Measurements from ENCODE around the gene STK10.
A peak's percentile ranks its signal among the peaks of the same experiment; 100 is the strongest.

Gene STK10

DNA sequence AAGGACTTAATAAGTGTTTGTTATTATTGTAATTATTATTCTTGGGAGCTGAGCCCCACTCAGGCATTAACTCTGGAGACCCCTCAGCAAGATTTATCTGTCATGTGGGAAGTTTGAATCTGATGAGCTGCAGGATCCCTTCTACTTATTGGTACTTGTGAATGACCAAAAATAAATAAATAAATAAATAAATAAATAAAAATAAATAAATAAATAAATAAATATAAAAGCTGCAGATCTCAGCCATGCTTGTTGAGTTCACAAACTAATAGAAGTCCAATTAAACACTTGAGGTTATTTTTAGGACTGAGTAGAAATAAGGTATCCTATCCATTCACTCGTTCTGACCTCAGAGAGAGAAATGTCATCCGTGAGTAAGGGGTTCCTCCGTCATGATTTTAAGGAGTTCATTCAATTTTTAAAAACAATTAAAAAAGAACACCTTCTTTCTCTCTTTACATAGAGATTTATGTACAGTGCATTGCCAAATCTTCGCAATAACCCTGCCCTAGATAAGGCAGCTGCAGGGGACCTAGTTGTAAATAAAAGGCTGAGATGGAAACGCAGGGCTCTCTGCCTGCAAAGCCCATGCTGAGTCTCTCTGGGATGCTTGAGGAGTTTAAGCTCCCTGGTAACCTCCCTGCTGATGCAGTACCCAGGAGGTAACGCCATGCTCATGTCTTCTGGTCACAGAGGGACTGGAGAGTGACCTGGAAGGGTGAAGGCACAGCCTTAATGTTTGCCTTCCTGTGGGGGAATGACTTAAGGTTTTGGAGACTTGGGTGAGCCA is 7.2 kb upstream of the STK10 start:
- in situ Hi-C loops (cut with HindIII; ENCODE audit: low pct_ligation_motif_present, low pct_unique_long_range_greater_than_20kb, low sequenced_read_pairs): no loop called here
- no peak for DNase-seq

DNA sequence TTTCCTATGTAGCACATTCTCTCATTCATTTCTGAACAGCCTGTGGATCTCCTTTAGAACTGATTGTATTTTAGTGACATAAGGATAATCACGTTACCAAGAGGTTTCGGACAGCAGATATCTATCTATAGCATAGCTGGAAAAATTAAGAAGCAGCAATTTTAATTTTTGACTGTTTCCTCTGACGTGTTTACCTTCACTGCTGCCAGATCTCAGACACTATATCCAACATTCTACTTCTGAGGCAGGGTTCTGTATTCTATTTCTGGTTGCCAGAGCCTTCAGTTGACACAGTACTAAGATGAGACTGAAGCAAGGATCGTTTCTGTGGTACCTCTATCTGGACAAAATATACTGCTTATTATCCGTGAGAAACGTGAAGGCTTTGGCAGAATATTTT is 5.8 kb upstream of the STK10 start, which contains the start of gene EFCAB9:
TSS of gene EFCAB9 (plus strand) at position 301 of the 400 bp plus-strand sequence. CDS start at position 302, 1 bp downstream.
- in situ Hi-C loops (cut with HindIII; ENCODE audit: low pct_ligation_motif_present, low pct_unique_long_range_greater_than_20kb, low sequenced_read_pairs): no loop called here
- DNase-seq: no peak

DNA sequence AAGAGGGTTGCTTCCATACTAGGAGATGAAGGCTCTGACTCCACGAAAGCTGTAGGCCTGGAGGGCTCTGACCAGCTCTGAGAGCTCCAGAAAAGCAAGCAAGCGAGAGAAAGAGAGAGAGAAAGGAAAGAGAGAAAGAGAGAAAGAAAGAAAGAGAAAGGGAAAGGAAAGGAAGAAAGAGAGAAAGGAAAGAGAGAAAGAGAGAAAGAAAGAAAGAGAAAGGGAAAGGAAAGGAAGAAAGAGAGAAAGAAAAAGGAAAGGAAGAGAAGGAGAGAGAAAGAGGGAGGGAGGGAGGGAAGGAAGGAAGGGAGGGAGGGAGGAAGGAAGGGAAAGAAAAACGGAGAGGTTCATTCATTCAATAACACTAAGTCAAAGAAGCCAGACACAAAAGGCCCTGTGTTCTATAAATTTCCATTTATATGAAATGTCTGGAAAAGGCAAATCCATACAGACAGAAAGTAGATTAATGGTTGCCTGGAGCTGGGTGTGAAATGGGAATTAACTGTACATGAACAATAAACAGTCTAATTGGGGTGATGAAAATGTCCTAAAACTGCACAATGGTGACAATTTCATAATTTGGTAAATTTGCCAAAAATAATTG is 1.8 kb upstream of the STK10 start:
- in situ Hi-C loops (cut with HindIII; ENCODE audit: low pct_ligation_motif_present, low pct_unique_long_range_greater_than_20kb, low sequenced_read_pairs): no loop called here
- no peak for DNase-seq

DNA sequence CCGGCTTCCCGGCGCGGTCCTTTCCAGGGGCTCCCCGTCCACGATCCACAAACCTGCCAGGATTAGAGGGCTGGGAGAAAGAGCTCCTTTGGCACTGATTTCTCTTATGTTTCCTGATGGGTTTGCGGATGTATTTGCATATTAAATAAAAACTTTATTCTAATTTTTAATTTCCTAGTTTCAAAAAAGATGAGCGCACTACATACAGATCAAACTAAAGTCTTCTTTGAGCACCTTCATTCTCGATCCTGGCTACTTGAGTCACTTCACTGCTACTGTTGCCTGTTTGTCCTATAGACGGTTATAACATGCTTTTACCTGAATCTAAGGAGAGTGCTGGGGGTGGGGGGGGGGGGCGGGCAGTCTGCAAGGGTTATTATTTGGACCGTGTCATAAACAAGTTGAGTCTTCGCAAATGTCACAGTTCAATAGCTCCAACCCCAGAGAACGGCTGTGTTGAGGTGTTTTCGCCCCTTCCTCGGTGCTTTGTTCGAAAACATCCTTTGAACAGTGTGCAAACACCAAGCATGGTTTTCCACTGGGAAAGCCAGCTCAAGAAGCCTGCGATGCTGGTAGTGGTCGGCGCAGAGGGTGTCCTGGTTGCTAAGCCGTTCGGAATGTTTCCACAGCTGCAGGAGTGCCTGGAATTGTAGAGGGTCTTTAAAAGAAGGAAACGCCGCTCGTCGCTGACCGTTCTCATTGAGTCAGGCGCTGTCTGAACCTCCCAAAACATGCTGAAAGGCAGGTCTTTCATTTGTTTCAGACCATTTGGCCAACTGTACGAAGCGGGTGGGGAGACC is 1.1 kb upstream of the STK10 start:
- in situ Hi-C loops (cut with HindIII; ENCODE audit: low pct_ligation_motif_present, low pct_unique_long_range_greater_than_20kb, low sequenced_read_pairs): no loop called here
- no peak for DNase-seq

DNA sequence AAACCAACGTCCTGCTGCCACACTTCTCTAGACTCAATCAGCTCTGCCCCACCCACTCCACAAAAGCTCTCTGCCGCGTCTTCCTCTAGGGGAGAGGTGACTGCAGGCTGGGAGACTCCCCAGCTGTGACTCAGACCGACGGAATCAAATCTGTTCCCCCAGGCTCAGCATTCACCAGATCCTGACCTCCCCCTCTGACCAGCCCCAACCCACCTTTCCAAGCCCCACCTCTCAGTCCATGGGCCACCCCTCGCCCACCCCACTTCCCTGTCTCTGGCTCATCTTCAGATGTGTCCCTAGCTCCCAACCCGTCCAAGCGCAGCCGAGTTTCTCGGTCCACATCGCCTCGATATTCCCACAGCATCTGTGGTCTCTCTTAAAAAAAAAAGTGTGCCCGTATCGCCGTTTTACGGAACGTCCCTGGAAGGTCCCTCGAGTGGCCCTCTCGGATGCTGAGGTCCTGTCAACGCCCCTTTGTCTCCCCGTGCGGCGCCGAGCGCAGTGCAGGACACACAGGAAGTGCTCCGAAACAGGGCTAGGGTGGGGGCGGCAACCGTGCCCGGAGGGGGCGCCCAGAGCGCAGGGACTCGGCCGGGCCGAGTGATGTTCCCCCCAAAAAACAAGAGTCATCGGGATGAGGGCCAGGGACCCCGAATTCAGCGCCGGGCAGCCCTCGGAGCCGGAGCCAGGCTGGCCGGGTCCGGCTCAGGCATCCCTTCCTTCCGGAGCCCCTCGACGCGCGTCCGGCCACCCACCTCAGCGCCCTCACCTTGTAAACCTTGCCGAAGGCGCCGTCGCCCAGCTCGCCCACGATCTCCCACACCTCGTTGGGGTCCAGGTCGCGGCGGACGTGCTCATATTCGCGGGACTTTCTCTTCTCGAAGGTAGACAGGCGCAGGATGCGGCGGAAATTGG is 649 bp downstream of the STK10 start:
- in situ Hi-C loops (cut with HindIII; ENCODE audit: low pct_ligation_motif_present, low pct_unique_long_range_greater_than_20kb, low sequenced_read_pairs): no loop called here
- DNase-seq: peak; percentile 74

DNA sequence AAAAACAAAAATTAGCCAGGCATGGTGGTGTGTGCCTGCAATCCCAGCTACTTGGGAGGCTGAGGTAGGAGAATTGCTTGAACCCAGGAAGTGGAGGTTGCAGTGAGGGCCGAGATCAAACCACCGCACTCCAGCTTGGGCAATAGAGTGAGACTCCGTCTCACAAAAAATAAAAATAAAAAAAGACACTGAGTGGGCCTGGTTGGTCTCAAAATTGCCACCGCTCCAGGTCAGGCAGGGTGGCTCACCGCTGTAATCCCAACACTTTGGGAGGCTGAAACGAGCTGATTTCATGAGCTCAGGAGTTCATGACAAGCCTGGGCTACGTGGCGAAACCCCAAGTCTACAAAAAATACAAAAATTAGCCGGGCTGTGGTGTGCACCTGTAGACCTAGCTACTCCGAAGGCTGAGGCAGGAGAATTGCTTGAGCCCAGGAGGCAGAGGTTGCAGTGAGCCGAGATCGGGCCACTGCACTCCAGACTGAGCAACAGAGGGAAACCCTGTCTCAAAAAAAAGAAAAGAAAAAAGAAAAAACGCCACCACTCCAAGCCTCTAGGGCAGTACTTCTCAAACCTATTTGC is 1.8 kb downstream of the STK10 start:
- in situ Hi-C loops (cut with HindIII; ENCODE audit: low pct_ligation_motif_present, low pct_unique_long_range_greater_than_20kb, low sequenced_read_pairs): no loop called here
- DNase-seq: no peak

DNA sequence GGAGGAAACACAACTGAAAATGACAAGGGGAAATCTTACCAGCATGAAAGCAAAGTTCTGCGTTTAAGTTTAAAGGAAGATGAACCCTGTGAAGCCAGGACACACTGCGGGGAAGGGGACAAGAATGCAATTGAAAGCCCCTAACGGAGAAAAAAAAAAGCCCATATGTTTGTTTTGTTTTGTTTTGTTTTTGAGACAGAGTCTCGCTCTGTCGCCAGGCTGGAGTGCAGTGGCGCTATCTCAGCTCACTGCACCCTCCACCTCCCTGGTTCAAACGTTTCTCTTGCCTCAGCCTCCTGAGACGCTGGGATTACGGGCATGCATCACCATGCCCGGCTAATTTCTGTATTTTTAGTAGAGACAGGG is 2.9 kb downstream of the STK10 start:
- in situ Hi-C loops (cut with HindIII; ENCODE audit: low pct_ligation_motif_present, low pct_unique_long_range_greater_than_20kb, low sequenced_read_pairs): no loop called here
- no peak for DNase-seq

DNA sequence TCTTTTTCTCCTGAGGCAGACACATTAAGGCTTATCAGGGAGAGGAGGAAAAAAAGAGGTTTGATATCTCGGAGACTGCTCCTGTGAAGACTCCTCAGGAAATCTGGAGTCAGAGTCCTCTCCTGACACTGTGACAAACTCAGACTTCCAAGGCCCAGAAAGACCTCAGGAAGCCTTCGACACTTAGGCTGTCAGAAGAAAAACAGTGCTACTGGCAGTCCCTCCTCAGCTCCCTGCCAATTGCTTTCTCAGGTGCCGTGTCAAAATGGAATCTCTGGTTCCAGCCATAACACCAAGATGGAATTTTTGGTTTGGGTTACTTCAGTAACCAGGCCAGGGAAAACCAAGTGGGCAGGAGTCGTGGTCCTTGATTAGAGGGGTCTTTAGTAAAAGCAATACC is 4.1 kb downstream of the STK10 start:
- no peak for DNase-seq

DNA sequence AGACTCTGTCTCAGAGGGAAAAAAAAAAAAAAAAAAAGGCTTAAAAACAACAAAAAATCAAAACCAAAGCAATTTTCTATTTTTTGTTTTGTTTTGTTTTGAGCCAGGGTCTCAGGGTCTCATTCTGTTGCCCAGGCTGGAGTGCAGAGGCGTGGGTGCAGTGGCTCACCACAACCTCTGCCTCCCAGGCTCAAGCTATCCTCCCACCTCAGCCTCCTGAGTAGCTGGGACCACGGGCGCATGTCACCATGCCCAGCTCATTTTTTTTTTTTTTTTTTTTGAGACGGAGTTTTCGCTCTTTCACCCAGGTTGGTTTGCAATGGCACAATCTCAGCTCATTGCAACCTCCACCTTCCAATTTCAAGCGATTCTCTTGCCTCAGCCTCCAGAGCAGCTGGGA is 5.7 kb downstream of the STK10 start:
- no peak for DNase-seq
- in situ Hi-C loops (cut with HindIII; ENCODE audit: low pct_ligation_motif_present, low pct_unique_long_range_greater_than_20kb, low sequenced_read_pairs): no loop called here

More for the DNA sequence above, 4.1 kb downstream of the STK10 start:
- in situ Hi-C loops (cut with HindIII; ENCODE audit: low pct_ligation_motif_present, low pct_unique_long_range_greater_than_20kb, low sequenced_read_pairs): no loop called here

DNA sequence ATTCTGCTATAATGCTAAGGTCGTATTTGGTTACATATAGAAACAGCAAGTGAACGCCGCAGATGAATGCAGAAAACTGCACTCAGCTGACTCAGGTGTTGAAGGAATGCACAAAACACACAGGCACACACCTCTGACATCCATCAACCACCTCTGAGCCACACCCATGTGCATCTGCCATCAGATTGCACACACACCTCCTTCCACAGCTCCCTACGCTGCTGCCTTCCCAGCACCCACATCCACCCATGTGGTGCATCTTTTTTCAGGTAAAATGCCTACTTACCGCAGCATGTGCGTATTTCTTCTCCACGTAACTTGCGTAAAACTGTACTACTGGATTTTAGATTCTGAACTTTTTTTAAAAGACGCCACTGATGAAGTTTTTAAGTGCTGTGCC is 7.1 kb downstream of the STK10 start:
- in situ Hi-C loops (cut with HindIII; ENCODE audit: low pct_ligation_motif_present, low pct_unique_long_range_greater_than_20kb, low sequenced_read_pairs): no loop called here
- no peak for DNase-seq

DNA sequence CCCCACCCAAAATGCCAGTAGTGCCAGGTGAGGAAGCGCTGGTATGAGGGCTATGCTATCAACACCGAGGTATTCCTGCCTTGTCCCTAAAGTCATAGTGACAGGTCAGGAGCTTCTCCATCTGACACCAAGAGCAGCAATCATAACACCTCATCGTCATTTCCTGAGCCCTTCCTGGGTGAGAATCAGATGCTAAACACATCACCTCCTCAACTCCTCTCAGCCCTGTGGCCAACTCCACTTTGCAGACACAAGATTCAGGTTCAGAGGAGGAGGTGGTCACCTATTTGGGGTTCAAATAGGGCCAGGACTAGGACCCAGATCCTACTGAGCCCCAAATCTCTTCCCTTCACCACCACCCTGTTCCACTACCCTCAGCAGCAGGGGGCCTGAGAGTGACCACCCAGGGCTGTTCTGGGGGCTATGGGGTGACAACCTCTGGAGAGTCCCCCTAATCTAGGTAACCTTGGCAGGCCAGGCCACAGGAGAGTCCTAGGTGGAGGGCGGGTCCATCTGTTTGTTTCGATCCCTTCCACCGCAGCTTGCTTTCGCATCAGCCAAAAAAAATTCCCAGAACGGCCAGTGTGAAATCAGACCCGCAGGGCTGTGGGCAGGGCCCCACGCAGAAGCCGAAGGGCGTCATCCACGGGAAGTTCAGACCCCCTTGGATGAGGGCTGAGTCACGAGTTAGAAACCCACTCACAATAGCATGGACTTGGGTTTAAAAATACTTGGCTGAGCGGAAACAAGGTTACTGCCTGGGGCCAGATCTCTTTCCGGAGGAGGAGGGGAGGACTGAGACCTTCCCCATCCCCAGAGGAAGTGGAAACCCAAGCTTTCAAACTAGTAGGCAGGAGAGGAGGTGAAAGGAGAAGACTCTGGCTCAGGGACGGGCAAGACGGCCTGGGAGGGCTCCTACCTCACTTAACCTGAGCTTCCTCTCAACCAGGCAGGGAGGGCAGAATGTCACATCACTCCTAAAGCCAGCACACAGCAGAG is 8.7 kb downstream of the STK10 start:
- in situ Hi-C loops (cut with HindIII; ENCODE audit: low pct_ligation_motif_present, low pct_unique_long_range_greater_than_20kb, low sequenced_read_pairs): no loop called here
- DNase-seq: no peak

DNA sequence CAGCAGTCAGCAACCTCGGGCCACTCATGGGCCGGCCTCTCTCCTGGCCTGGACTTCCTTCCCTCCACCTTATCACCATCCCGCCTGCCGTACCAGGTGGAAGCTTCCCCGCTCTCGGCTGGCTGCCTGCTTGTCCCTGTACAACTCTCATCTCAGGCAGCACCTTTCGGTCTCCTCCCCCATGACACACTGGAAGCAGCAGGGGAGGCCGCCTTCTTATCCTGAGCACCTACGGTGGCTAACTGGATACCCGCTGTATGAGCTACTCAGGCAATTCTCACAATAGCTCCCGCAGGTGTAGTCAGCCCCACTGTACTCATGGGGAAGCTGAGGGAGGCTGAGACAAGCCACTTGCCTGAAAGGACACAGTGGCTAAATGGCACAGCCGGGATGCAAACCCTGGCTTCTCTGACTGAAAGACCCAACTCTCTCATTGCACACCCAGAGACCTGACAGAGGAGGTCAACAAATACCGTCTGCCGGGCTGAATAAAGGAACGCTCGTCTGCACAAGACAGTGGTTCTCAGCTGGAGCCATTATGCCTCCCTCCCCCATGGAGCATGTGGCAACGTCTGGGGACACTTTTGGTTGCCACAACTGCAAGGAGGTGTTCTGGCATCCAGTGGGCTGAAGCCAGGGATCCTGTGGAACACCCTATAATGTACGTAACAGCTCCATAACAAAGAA is 9.6 kb downstream of the STK10 start:
- no peak for DNase-seq
- in situ Hi-C loops (cut with HindIII; ENCODE audit: low pct_ligation_motif_present, low pct_unique_long_range_greater_than_20kb, low sequenced_read_pairs): no loop called here

DNA sequence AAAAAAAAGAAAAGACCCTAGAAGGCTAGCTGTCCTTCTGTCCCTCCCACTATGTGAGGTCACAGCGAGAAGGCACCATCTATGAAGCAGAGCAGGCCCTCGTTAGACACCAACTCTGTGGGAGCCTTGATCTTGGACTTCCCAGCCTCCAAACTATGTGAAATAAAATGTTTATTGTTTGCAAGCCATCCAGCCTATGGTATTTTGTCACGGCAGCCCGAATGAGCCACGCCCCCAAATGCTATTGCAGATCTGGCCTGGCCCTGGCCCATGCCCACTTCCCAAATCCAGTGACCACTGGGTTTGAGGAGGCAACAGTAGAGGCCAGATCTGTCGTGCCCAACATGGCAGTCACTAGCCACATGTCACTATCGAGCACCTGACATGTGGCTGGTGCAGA is 10.8 kb downstream of the STK10 start:
- in situ Hi-C loops (cut with HindIII; ENCODE audit: low pct_ligation_motif_present, low pct_unique_long_range_greater_than_20kb, low sequenced_read_pairs): no loop called here
- DNase-seq: no peak

DNA sequence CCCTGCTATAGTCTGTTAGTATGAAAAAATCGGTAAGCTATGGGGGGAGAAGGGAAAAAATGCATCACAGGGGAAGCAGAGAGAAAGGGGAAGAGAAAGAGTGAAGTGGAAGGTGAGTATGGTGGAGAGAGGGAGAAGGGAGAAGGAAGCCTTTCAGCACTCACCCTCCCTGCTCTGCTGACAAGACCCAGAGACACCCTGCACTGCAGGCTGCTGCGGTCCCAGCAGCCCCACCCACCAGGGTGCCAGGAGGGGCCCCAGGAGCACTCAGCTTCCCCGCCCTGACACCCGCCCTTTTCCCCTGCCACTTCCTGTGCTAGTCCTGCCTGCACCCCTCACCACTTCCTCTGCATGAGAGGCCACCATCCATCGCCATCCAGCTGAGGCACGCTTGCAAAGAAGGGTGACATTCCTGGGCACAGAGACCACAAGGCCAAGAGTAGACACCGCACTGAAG is 12.7 kb downstream of the STK10 start:
- in situ Hi-C loops (cut with HindIII; ENCODE audit: low pct_ligation_motif_present, low pct_unique_long_range_greater_than_20kb, low sequenced_read_pairs): no loop called here
- DNase-seq: no peak

DNA sequence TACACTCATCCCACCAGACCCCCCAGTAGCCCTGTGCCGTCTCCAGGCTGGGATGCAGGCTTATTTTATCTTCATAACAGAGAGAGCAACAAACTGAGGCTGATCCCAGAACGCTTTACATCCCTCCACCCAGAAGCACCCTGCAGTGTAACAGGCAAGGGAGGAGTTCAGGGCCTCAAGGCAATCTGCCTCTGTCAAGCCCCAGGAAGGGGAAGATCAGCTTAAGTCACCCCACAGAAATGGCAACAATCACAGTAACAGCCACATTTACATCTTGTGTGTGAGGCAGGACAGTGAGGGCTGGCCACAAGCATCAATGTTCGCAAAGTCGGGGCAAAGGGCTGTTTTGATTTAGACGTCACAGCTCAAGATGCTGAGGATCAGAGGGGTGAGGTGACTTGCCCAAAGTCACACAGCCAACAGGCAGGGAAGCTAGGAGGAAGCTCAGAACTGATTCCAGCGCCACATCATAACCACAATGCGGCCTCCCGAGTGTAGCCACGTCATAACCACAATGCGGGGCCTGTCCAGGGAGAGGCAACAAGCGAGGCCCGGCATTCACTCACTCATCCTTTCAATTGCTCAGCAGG is 14.4 kb downstream of the STK10 start:
- DNase-seq: no peak
- in situ Hi-C loops (cut with HindIII; ENCODE audit: low pct_ligation_motif_present, low pct_unique_long_range_greater_than_20kb, low sequenced_read_pairs): no loop called here

DNA sequence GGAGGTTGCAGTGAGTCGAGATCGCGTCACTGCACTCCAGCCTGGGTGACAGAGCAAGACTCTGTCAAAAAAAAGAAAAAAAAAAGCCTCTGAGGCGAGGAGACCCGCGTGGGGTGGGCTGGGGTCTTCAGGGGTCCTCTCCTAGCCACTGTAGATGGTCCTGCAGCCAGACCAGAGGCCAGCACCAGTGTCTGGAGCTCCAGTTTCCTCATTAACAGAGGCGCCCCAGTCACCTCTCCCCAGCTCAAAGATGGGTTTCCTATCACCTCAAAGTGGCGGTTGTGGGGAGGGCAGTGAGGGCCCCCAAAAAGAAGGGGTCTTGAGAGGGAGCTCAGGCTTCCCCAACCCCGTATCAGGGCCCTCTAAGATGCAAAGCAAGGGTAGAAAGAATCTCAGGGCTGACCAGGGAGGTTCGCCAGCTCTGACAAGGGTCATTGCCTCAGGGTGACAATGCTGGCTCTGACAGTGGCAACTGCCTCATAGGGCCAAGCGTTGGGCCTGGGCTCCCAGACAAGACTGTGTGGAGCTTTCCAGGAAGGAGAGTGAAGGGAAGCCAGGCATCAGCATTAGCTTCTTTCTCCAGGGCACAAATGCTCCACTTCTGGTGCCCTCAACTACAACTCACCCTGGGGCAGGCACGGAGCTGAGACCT is 15.0 kb downstream of the STK10 start:
- in situ Hi-C loops (cut with HindIII; ENCODE audit: low pct_ligation_motif_present, low pct_unique_long_range_greater_than_20kb, low sequenced_read_pairs): no loop called here
- no peak for DNase-seq
